Loucy (cell line): ENCODE data around the gene TBC1D12.

Experiments
- EZH2phosphoT487 ChIP-seq: fragments of 200-600 bp; IDR thresholded peaks from 2 replicates; pipeline ENCODE4 v1.6.1; 2018; ENCODE audit warnings: antibody characterized with exemption, mild to moderate bottlenecking, moderate library complexity, borderline replicate concordance
- TF ChIP-seq, protein P1 (sequence below): fragments of 200-600 bp; sonication (generic); conservative IDR thresholded peaks from 2 replicates; pipeline ENCODE4 v1.5.1; 2014; ENCODE audit warnings: mild to moderate bottlenecking, antibody characterized with exemption, low read length

DNA sequence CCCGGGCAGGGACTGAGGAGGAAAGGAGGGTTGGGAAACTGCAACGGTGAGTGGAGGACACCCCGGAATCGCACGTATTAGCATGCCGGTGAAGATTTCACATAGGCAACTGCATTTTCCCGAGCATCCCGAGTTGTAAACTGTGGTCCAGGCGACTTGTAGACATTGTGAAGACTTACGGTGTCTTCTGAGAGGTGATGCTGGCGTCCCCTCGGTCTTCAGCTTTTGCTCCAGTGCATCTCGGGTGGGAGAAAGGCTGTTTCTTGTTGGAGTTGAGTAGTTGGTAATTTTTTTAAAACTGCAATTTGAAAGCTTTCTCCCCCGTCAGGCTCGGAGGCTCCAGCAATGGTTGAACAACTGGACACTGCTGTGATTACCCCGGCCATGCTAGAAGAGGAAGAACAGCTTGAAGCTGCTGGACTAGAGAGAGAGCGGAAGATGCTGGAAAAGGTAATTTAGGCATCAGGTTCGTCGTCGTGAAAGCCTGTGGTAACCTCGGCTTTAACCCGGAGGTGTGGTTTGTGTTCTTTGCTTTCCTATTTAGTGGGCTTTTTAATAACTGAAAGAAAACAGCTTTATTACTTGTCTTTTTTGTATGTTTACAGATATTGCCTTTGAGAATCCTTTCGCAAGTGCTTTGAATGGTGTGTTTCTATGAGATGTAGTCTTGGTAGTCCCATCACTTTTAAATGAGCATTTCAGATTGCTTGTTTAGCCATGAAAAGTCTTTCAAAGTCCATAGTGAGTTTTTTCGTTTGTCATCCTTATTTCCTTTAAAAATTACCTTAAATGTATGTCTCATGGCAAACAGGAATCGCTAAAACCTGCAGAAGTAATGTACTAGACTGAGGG lies 143.9 kb downstream of the TBC1D12 start:
- TF ChIP-seq, protein P1, sequence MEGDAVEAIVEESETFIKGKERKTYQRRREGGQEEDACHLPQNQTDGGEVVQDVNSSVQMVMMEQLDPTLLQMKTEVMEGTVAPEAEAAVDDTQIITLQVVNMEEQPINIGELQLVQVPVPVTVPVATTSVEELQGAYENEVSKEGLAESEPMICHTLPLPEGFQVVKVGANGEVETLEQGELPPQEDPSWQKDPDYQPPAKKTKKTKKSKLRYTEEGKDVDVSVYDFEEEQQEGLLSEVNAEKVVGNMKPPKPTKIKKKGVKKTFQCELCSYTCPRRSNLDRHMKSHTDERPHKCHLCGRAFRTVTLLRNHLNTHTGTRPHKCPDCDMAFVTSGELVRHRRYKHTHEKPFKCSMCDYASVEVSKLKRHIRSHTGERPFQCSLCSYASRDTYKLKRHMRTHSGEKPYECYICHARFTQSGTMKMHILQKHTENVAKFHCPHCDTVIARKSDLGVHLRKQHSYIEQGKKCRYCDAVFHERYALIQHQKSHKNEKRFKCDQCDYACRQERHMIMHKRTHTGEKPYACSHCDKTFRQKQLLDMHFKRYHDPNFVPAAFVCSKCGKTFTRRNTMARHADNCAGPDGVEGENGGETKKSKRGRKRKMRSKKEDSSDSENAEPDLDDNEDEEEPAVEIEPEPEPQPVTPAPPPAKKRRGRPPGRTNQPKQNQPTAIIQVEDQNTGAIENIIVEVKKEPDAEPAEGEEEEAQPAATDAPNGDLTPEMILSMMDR: no peak
- TF ChIP-seq EZH2phosphoT487: no peak
